ENCODE measurements around the gene PDZK1IP1.

GRCh38 chr1:47222476-47222875 lies 32.6 kb upstream of the PDZK1IP1 start:
- TF ChIP-seq CTCF (IDR thresholded peaks at IDR 0.05) (no peak), POLR2A (IDR thresholded peaks at IDR 0.05) (no peak), EP300 (IDR thresholded peaks at IDR 0.05) (no peak)
